HG02759 (cell line): ENCODE results near the gene POU2F2.

ENCODE experiments used
- ATAC-seq: cut with Tn5 transposase; IDR thresholded peaks from one replicate; pipeline ENCODE4 v1.9.1; 2021; ENCODE audit warnings: mild to moderate bottlenecking, moderate library complexity; ENCODE audit not compliant: unreplicated experiment

POU2F2 gene

DNA sequence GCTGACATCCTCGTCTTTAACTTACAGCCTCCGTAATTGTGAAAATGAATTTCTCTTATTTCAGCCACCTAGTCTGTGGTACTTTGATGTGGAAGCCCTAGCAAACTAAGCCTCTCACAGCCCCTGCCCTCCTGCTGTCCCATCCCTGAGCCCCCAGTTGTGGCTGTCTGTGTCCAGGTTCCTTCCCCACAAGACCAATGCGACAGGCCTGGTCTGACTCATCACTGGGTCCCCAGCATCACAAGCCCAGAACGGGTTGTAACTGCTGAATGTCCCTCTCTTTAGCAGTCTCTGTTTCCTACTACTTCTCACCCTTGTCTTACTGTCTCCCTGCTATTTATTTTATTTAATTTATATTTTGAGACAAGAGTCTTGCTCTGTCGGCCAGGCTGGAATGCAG lies 5.7 kb downstream of the POU2F2 start:
- no peak for ATAC-seq

DNA sequence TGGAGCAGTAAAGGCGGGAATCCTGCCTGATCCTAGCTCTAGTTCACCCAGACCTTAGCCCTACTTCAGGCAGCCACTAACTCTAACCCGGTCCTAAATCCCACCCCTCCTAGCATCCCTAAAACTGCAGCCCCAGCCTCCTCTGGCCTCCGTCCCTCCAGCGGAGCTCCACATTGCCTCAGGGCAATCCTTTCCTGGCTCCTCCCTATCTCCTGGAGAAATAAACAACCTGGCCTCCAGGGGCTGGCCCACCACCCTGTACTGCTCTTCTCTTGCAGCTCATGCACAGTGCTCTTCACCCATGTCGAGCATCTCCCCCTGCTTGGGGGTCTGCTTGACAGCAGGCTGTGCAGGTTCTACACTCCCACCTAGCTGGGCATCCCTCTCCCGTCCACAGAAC lies 6.7 kb downstream of the POU2F2 start:
- no peak for ATAC-seq

- no peak for ATAC-seq
Measured at GRCh38 chr19:42124386-42124901, 7.8 kb downstream of the POU2F2 start.

DNA sequence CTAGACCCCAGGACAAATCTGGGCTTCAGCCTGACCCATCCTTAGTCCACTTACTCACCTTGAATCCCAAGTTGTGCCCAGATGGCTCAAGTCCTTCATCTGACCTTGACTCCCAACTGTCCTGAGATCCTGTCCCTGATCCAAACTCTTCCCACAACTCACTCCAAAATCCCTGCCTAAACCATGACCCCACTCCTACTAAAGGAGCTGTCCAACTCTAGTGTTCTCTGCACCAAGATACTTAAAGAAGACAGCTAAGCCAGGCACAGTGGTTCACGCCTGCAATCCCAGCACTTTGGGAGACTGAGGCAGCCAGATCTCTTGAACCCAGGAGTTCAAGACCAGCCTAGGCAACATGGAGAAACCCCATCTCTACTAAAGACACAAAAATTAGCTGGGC lies 8.5 kb downstream of the POU2F2 start:
- no peak for ATAC-seq

DNA sequence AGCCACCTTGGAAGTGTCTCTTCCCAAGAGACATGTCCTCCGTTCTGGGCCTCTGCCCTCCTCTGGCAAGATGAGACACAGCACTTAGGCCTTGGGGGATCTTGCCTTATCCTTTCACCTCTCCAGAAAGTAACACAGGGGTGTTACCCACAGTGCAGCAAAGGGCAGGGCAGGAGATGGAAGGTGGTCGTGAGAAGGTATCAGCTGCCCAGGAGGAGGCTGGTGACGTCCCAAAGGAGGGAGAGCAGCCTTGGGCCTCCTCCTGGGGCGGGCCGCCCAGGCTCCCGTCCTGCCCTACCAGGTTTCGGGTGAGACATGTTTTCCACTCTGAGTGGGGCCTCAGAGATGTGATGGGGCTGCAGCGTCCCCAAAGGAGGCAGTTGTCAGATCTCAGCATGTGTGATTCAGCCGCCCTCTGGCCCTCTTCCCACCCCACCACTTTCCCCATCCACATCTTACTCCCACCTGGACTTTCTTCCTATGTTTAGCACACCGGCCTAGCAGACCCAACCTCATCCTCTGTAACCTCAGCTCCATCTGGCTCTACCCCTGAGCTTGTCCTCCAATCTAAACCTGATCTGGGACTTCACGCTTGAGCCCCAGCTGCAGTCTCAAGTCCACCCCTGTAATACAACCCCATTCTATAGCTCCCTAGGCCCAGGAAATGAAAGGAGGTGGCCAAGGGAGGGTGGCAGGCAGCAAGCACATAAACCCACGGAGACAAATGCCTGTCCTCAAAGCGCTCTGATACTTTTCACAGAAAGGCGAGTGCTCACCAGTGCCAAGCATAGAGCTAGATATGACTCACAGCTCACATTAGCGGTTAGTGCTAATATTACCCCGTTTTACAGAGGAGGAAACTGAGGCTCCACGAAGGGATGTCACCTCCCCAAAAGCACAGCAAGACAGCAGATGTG lies 9.3 kb downstream of the POU2F2 start:
- peak; percentile 56 for ATAC-seq

DNA sequence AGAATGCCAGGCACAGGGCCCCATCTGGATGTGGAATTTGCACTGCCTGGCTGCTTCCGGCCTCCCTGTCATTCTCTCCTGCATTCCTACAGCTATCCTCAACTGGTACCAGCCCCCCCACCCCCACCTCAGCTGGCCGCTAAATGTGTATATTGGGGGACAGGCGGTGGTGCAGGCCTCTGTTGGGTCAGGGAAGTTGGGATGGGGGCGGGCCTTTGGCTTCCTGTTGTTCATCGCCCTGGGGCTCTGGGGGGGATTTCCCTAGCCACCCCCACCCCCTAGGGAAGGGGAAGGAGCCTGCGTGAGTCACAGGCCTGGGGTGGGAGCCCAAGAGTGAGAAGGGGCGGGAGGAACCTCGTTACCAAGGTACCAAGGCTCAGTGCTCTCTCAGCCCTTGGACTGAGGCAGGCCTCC lies 10.6 kb downstream of the POU2F2 start:
- no peak for ATAC-seq

GRCh38 chr19:42121036-42121621 lies 11.1 kb downstream of the POU2F2 start:
- ATAC-seq = no peak

DNA sequence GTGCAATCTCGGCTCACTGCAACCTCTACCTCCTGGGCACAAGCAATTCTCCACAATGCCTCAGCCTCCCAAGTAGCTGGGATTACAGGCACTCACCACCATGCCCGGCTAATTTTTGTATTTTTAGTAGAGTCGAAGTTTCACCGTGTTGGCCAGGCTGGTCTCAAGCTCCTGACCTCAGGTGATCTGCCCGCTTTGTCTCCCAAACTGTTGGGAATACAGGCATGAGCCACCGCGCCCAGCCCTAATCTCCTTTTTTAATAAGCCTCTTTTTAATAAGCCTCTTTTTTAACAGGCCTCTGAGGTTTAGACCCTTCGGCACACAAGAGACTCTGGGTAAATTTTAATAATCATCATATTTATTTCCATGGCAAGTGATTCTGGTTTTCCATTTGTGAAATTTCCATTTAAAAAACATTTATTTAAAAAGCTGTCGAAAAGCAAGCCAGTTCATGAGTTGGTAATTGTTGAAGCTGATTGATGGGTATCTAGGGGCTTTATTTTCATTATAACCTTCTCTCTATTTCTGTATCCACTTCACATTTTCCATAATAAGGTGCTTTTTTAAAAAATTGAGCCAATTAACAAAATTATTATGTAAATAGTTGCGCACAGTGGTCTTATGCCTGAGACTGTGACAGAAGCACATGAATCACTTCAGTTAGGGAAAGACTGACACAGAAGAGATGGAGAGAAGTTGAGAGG lies 11.8 kb downstream of the POU2F2 start:
- ATAC-seq = no peak

- no peak for ATAC-seq
Measured at GRCh38 chr19:42117076-42117475, 15.2 kb downstream of the POU2F2 start.

DNA sequence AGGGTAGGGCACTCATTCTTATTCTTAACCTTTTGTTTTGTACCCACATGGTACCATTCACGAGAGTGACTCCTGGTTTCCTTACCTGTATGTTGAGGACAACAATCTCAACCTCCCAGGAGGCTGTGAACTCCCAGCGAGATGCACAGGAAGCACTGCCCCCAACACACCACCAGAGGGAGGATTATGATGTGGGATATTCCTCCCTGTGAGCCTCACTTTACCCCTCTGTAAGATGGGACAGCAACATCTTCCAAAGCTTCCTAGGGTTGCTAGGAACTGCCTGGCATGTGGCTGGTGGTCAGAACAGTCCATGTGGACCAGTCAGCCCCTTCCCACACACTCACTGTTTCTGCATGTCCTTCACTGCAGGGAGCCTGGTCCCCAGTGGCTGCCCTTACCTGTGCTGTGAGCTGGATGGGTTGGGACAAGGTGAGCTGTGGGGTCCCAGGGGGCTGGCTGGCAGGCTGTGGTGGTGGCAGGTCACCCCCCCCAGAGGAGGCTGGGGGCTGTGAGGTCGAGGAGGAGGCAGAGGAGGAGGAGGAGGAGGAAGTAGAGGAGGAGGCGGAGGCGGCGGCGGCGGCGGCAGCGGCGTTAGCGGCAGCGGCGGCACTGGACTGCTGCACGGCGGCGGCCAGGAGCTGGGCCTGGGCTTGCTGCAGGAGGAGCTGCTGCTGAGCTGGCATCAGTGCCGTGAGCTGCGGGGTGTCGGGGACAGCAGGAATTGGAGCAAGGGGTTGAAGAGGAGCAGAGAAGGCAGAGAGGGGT lies 15.8 kb downstream of the POU2F2 start:
- no peak for ATAC-seq

DNA sequence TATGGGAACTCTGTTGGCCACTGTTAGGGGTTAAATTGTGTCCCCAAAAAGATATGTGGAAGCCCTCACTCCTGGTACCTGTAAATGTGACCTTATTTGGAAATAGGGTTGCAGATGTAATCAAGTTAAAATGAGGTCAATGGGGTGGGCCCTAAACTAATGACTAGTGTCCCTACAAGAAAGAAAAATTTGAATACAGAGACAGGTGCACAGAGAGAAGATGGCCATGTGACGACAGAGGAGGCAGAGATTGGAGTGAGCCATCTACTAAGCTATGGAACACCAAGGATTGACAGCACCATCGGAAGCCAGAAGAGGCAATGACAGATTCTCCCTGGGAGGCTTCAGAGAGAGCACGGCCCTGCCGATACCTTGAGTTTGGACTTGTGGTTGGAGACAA lies 16.5 kb downstream of the POU2F2 start:
- no peak for ATAC-seq

DNA sequence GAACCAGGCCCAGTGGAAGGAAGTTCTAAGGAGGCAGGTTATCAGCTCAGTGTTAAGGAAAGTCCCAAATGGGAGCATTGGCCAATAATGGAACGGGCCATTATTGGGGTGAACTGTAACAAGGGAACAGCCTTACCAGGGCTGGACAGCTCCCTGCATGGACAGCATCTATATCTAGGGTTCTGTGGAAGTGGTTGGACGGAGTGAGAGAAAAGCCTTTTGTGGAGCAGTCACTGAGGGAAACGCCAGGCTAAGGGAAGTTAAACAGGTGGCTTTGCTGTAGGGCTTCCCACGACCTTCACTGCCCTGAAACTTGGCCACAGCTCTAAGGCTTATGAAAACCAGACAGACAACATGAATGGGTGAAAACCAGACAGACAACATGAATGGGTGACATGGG lies 17.0 kb downstream of the POU2F2 start:
- ATAC-seq = no peak

DNA sequence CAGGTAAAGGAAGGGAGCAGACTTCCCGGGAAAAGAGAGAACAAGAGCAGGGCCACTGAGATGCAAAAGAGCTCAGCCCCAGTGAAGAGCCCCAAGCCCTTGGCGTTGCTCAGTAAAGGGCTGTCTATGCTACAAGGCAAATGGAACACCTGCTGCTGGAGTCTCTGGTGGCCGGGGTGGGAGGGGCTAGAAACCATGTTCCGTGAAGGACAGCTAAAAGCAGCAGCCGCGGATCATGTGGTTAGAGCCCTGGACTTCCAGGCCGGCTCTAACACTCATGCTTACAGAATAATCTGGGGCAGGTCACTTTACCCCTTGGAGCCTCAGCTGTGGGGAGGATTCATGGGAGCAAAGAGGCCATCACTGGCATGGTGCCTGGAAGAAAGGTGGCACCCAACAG lies 17.8 kb downstream of the POU2F2 start:
- peak; percentile 75 for ATAC-seq

DNA sequence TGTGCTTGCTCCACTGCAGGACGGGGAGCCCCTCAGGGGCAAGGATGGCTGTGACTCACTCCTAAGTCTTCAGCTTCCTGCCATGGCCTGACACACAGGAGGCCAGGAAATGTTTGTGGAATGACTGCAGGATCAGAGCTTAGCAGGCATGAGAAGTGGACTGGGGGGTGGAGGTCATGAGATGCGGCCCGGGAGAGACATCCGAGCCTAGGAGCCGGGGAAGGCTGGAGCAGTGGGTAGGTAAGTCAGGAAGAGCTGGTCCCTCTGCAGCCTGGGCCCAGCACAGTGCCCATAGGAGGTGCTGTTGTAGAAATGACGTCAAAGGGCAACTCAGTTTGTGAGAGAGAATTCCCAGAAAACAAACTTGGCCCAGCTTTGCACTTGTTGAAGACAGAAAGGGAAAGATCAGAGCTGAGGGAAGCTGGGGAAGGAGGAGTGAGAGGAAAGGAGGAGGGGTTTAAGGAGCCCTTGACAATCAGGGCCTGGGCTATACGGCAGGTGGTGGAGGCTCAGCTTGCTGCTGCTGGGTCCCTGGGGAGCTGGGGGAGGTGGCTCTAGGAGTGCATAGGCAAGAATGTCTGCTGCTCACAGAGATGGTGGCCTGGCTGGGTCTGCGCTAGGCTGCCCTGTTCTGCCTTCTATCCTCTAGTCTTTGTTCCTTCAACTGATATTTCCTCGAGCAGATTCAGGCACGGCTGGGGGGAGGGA lies 18.5 kb downstream of the POU2F2 start:
- peak; percentile 68 for ATAC-seq

DNA sequence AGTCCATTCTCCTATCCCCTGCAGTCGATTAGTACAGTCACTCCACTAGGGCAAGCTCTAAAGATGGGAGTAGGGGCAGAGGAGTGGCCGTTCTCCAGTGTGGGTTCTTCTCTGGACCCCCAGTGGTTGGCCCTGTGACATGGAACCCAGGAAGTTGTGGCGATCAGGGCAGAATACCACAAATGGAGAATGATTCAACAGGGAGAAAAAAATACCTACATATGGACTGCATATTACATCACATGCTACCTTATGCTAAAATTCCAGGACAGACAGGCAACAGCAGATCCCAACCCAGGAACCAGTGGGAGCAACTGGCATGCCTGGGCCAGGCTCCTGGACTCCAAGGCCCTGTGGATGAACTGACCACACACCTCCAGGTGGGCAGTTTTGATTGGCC lies 20.4 kb downstream of the POU2F2 start:
- ATAC-seq = no peak

GRCh38 chr19:42111384-42111783 lies 20.9 kb downstream of the POU2F2 start:
- ATAC-seq = no peak

- no peak for ATAC-seq
Measured at GRCh38 chr19:42110658-42111057, 21.6 kb downstream of the POU2F2 start.

- ATAC-seq = no peak
Measured at GRCh38 chr19:42109896-42110295, 22.4 kb downstream of the POU2F2 start.

GRCh38 chr19:42108527-42109389 lies 23.5 kb downstream of the POU2F2 start:
- peak; percentile 81 for ATAC-seq
